Neuron (in vitro differentiated cells): ENCODE results near the gene PSKH1.

Experiments used
- H2AFZ ChIP-seq: one replicate; pipeline ENCODE4 v1.6.1; 2013; ENCODE audit warnings: low read depth, mild to moderate bottlenecking, inconsistent platforms, low read length, moderate library complexity
- H3K27me3 ChIP-seq: one replicate; pipeline ENCODE4 v1.6.1; 2013; ENCODE audit warnings: low read length; ENCODE audit not compliant: insufficient read depth
- H3K36me3 ChIP-seq: one replicate; pipeline ENCODE4 v1.6.1; 2013; ENCODE audit warnings: low read length; ENCODE audit not compliant: insufficient read depth
- H3K4me1 ChIP-seq: one replicate; pipeline ENCODE4 v1.6.1; 2013; ENCODE audit warnings: low read length; ENCODE audit not compliant: insufficient read depth
- H3K4me3 ChIP-seq: 2 replicates; pipeline ENCODE4 v1.5.1; 2013; ENCODE audit warnings: mild to moderate bottlenecking, low read length, moderate library complexity
- H3K9me3 ChIP-seq: one replicate; pipeline ENCODE4 v1.6.1; 2013; ENCODE audit warnings: low read length

PSKH1 gene

GRCh38 chr16:67927131-67927941 lies 34.3 kb downstream of the PSKH1 start:
- Histone ChIP-seq H3K36me3 (peaks cover 42% of the 10 kb centered on the region), H3K27me3 (no peaks in the 10 kb centered on the region)

GRCh38 chr16:67928147-67928546 lies 35.1 kb downstream of the PSKH1 start:
- Histone ChIP-seq H3K4me3 (no peak overlapping the region), H3K27me3 (no peaks in the 10 kb centered on the region), H3K9me3 (no peaks in the 10 kb centered on the region), H3K36me3 (peaks cover 43% of the 10 kb centered on the region), H3K4me1 (no peaks in the 10 kb centered on the region), H2AFZ (no peak overlapping the region)

More at GRCh38 chr16:67927131-67927941, 34.3 kb downstream of the PSKH1 start:
- Histone ChIP-seq H3K9me3 (no peaks in the 10 kb centered on the region), H2AFZ (no peak overlapping the region), H3K4me1 (no peaks in the 10 kb centered on the region), H3K4me3 (no peak overlapping the region)

GRCh38 chr16:67928561-67929364 lies 35.7 kb downstream of the PSKH1 start:
- Histone ChIP-seq H3K4me1 (no peaks in the 10 kb centered on the region), H3K4me3 (no peak overlapping the region), H3K9me3 (no peaks in the 10 kb centered on the region), H3K36me3 (peaks cover 39% of the 10 kb centered on the region), H2AFZ (no peak overlapping the region), H3K27me3 (no peaks in the 10 kb centered on the region)

GRCh38 chr16:67930191-67930590 lies 37.1 kb downstream of the PSKH1 start:
- Histone ChIP-seq H2AFZ (no peak overlapping the region), H3K27me3 (no peaks in the 10 kb centered on the region), H3K4me3 (no peak overlapping the region), H3K36me3 (peaks cover 38% of the 10 kb centered on the region), H3K4me1 (peaks cover 11% of the 10 kb centered on the region), H3K9me3 (no peaks in the 10 kb centered on the region)

GRCh38 chr16:67930678-67931211 lies 37.7 kb downstream of the PSKH1 start:
- H3K36me3 ChIP-seq = peaks cover 38% of the 10 kb centered on the region
- H2AFZ ChIP-seq = no peak overlapping the region
- H3K4me3 ChIP-seq = no peak overlapping the region
- H3K27me3 ChIP-seq = no peaks in the 10 kb centered on the region
- peaks cover 11% of the 10 kb centered on the region for H3K4me1 ChIP-seq
- H3K9me3 ChIP-seq = no peaks in the 10 kb centered on the region

GRCh38 chr16:67931712-67932461 lies 38.8 kb downstream of the PSKH1 start, which contains the start of gene CTRL:
Gene CTRL, minus strand, starts transcription at chr16:67931862. Its CDS starts 10 bp downstream, at chr16:67931852.
- H3K9me3 ChIP-seq = no peaks in the 10 kb centered on the region
- H3K36me3 ChIP-seq = peaks cover 36% of the 10 kb centered on the region
- no peak within 1 kb of the TSS for H2AFZ ChIP-seq
- H3K4me1 ChIP-seq = peaks cover 14% of the 10 kb centered on the region
- no peak within 1 kb of the TSS for H3K4me3 ChIP-seq
- no peaks in the 10 kb centered on the region for H3K27me3 ChIP-seq

- Histone ChIP-seq H3K9me3 (no peaks in the 10 kb centered on the region), H3K36me3 (peaks cover 34% of the 10 kb centered on the region), H2AFZ (no peak overlapping the region), H3K4me1 (peaks cover 18% of the 10 kb centered on the region), H3K27me3 (no peaks in the 10 kb centered on the region), H3K4me3 (no peak overlapping the region)
These were observed 39.4 kb downstream of the PSKH1 start for GRCh38 chr16:67932462-67932840.

GRCh38 chr16:67933805-67934204 lies 40.8 kb downstream of the PSKH1 start:
- Histone ChIP-seq H2AFZ (no peak overlapping the region), H3K9me3 (no peaks in the 10 kb centered on the region), H3K36me3 (peaks cover 26% of the 10 kb centered on the region), H3K4me3 (no peak overlapping the region), H3K27me3 (no peaks in the 10 kb centered on the region), H3K4me1 (peaks cover 18% of the 10 kb centered on the region)

GRCh38 chr16:67934306-67935100 lies 41.4 kb downstream of the PSKH1 start:
- H3K4me3 ChIP-seq = peak overlapping the region; percentile 79
- H3K9me3 ChIP-seq = no peaks in the 10 kb centered on the region
- H3K4me1 ChIP-seq = peaks cover 18% of the 10 kb centered on the region
- no peak overlapping the region for H2AFZ ChIP-seq
- no peaks in the 10 kb centered on the region for H3K27me3 ChIP-seq
- peaks cover 20% of the 10 kb centered on the region for H3K36me3 ChIP-seq

GRCh38 chr16:67935101-67935401 lies 42.0 kb downstream of the PSKH1 start:
- Histone ChIP-seq H3K4me3 (peak overlapping the region; percentile 79), H3K36me3 (peaks cover 15% of the 10 kb centered on the region), H3K9me3 (no peaks in the 10 kb centered on the region), H2AFZ (peak overlapping the region; percentile 15), H3K4me1 (peaks cover 18% of the 10 kb centered on the region), H3K27me3 (no peaks in the 10 kb centered on the region)

GRCh38 chr16:67935402-67936123 lies 42.5 kb downstream of the PSKH1 start:
- H3K27me3 ChIP-seq = no peaks in the 10 kb centered on the region

More at GRCh38 chr16:67935402-67936123, 42.5 kb downstream of the PSKH1 start:
- Histone ChIP-seq H3K9me3 (no peaks in the 10 kb centered on the region), H3K4me1 (peaks cover 18% of the 10 kb centered on the region), H3K4me3 (peak overlapping the region; percentile 79), H3K36me3 (peaks cover 11% of the 10 kb centered on the region), H2AFZ (peak overlapping the region; percentile 49)
